B cell (primary cell): ENCODE results near the gene PSD4. TPM values are rescaled to one million over a fixed set of nuclear protein-coding genes. Genes with fewer than 3 reads are reported as not detected.

ENCODE experiments used
- ATAC-seq: fragments of 200-7000 bp; cut with Tn5 transposase; one replicate; pipeline ENCODE4 v1.10.0; 2021; ENCODE audit warnings: low read depth, mild to moderate bottlenecking, moderate number of reproducible peaks, moderate library complexity
- CTCF ChIA-PET: fragments of 350-600 bp; sonication (Branson Sonifier 250); formaldehyde crosslinking; loops from one replicate; lab custom pipeline; 2021; ENCODE audit warnings: antibody characterized with exemption, inconsistent platforms; lab: Charles Lee
- POLR2A ChIA-PET: fragments of 350-600 bp; sonication (Branson Sonifier 250); formaldehyde crosslinking; loops from one replicate; lab custom pipeline; 2021; ENCODE audit warnings: antibody characterized with exemption; lab: Charles Lee
- DNase-seq: peaks from one replicate; pipeline ENCODE4 v3.0.0; 2013
- H2AFZ ChIP-seq: 2 replicates; pipeline ENCODE4 v1.6.1; 2012; ENCODE audit warnings: mild to moderate bottlenecking, low read depth, low read length; ENCODE audit not compliant: insufficient read depth, poor library complexity, severe bottlenecking
- H3K27ac ChIP-seq, 2 donors: 1 replicate in 1 of 2; 2 replicates in 1 of 2; pipeline ENCODE4 v1.5.1; 2012 to 2013; ENCODE audit warnings: low read length in 2 of 2, mild to moderate bottlenecking in 2 of 2, moderate library complexity in 1 of 2
- H3K27me3 ChIP-seq, 4 experiments: fragments of 200-600 bp in 1 of 4; sonication (generic) in 1 of 4; replicated peaks in 1 of 4; 1 replicate in 2 of 4; 2 replicates in 2 of 4; pipeline versions ENCODE4 v1.6.1 to v1.7.0; 2013 to 2016; ENCODE audit warnings: low read length in 3 of 4, mild to moderate bottlenecking in 2 of 4, mixed read lengths in 1 of 4, moderate library complexity in 1 of 4; ENCODE audit not compliant: insufficient read depth in 4 of 4, control insufficient read depth in 3 of 4; ENCODE audit errors: control extremely low read depth in 1 of 4
- H3K36me3 ChIP-seq, 2 experiments: replicated peaks in 1 of 2; 1 replicate in 1 of 2; 2 replicates in 1 of 2; pipeline versions ENCODE4 v1.6.1 to v1.7.1; 2013; ENCODE audit warnings: low read length in 1 of 2; ENCODE audit not compliant: insufficient read depth in 2 of 2, control insufficient read depth in 1 of 2; ENCODE audit errors: control extremely low read depth in 1 of 2, extremely low read depth in 1 of 2
- H3K4me1 ChIP-seq, 2 donors: fragments of 200-600 bp in 1 of 2; sonication (generic) in 1 of 2; 1 replicate in 1 of 2; 2 replicates in 1 of 2; pipeline versions ENCODE4 v1.5.1 to v1.6.1; 2013 to 2017; ENCODE audit warnings: low read length in 2 of 2; ENCODE audit not compliant: control insufficient read depth in 2 of 2, insufficient read depth in 2 of 2
- H3K4me2 ChIP-seq: replicated peaks from 2 replicates; pipeline ENCODE3; 2012; ENCODE audit warnings: mild to moderate bottlenecking, low read depth, low read length; ENCODE audit not compliant: poor library complexity, severe bottlenecking
- H3K4me3 ChIP-seq, 5 experiments: fragments of 200-600 bp in 1 of 5; sonication (generic) in 1 of 5; 1 replicate in 3 of 5; 2 replicates in 2 of 5; pipeline versions ENCODE4 v1.5.1 to v1.7.0; 2011 to 2016; ENCODE audit warnings: low read length in 4 of 5, mild to moderate bottlenecking in 4 of 5, low read depth in 2 of 5, control low read depth in 1 of 5, moderate library complexity in 1 of 5; ENCODE audit not compliant: insufficient read depth in 1 of 5; ENCODE audit errors: control extremely low read depth in 1 of 5, extremely low read depth in 1 of 5
- H3K79me2 ChIP-seq: fragments of 200-600 bp; sonication (generic); one replicate; pipeline ENCODE4 v1.6.0; 2016; ENCODE audit warnings: low read length; ENCODE audit not compliant: control insufficient read depth, insufficient read depth
- H3K9ac ChIP-seq: fragments of 200-600 bp; sonication (generic); 2 replicates; pipeline ENCODE4 v1.6.1; 2017; ENCODE audit warnings: mild to moderate bottlenecking, low read length, moderate library complexity
- H3K9me3 ChIP-seq, 3 donors: one replicate each; pipeline versions ENCODE4 v1.6.1 to v1.7.1; 2013; ENCODE audit warnings: low read length in 2 of 3; ENCODE audit not compliant: control insufficient read depth in 2 of 3, insufficient read depth in 1 of 3; ENCODE audit errors: control extremely low read depth in 1 of 3
- H4K20me1 ChIP-seq: 2 replicates; pipeline ENCODE4 v1.6.0; 2012; ENCODE audit warnings: mild to moderate bottlenecking, low read length; ENCODE audit not compliant: insufficient read depth, control insufficient read depth, poor library complexity, severe bottlenecking
- H3K27ac Mint-ChIP-seq: one replicate; pipeline ENCODE4 v1.8.0; 2021; ENCODE audit warnings: mixed read lengths
- H3K27me3 Mint-ChIP-seq: one replicate; pipeline ENCODE4 v1.8.0; 2021; ENCODE audit warnings: mixed read lengths
- H3K4me1 Mint-ChIP-seq: one replicate; pipeline ENCODE4 v1.8.0; 2021; ENCODE audit warnings: mixed read lengths
- H3K4me3 Mint-ChIP-seq: one replicate; pipeline ENCODE4 v1.8.0; 2021; ENCODE audit warnings: mixed read lengths
- H3K9me3 Mint-ChIP-seq: one replicate; pipeline ENCODE4 v1.8.0; 2022; ENCODE audit warnings: mixed read lengths; ENCODE audit not compliant: insufficient read depth
- EZH2 ChIP-seq: IDR thresholded peaks from 2 replicates; pipeline ENCODE4 v1.6.1; 2012; ENCODE audit warnings: borderline replicate concordance, low read depth, mild to moderate bottlenecking, moderate library complexity, low read length; ENCODE audit not compliant: insufficient read depth, poor library complexity, severe bottlenecking
- WGBS: methylation state at CpG from one replicate; pipeline ENCODE4 v1.1.5; 2013; ENCODE audit warnings: missing lambda C conversion rate; ENCODE audit not compliant: insufficient coverage; 5-methylcytosine and 5-hydroxymethylcytosine counted together
- intact Hi-C: fragments of 100-400 bp; cut with micrococcal nuclease; formaldehyde crosslinking; loops from one replicate; pipeline ENCODE4 v1.10.0; 2022
- polyA plus RNA-seq: library from polyadenylated mRNA; depleted of rRNA; stranded (reverse); fragments of >200 nt; gene quantifications from 2 replicates; pipeline ENCODE4 v1.2.3, GENCODE V29; 2012
- total RNA-seq, 2 donors: library from RNA; stranded (reverse); fragments of 120-200 nt in 1 of 2; gene quantifications; 1 replicate in 1 of 2; 2 replicates in 1 of 2; pipeline versions ENCODE4 v1.2.3 to v1.2.4, GENCODE V29; 2013 to 2022
- TF ChIP-seq, protein P1 (sequence below): fragments of 200-600 bp; IDR thresholded peaks from one replicate; pipeline ENCODE4 v1.8.0; 2022; ENCODE audit warnings: antibody characterized with exemption, mild to moderate bottlenecking

PSD4 gene
- total and polyA plus RNA-seq, 2 donors (not counting 1 experiment from before 2014, with no cell fraction given): 87.1 to 203 TPM

DNA sequence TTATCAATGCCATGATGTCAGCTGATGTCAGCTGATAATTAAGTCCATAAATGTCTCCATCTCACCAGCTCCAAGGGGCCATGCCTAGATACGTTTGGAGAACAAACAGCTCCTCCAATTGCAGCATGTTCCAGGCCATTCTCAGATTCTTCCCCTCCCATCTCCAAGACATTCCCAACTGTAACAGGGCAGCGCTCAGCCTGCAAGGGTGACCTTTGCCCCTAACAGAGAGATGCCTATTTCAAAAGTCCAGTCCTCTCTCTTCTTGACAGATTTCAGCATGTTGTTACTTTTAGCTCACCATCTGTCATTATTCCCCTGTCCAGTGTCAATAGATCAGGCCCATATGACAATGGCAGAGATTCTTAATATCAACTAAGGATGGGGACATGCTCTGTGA lies 9.9 kb downstream of the PSD4 start:
- Histone ChIP-seq H3K9me3 (no peaks in the 10 kb centered on the region), H2AFZ (no peak overlapping the region), H3K4me1 (peaks cover 53 to 75% of the 10 kb centered on the region in 2 donors), H3K4me3 (no peak overlapping the region), H3K36me3 (peaks cover 3 to 85% of the 10 kb centered on the region in 2 experiments), H4K20me1 (peaks cover 98% of the 10 kb centered on the region), H3K4me2 (no peak overlapping the region), H3K9ac (no peak overlapping the region), H3K27ac (peak overlapping the region in 1 of 2 donors; percentile 64), H3K79me2 (peaks cover 91% of the 10 kb centered on the region), H3K27me3 (no peaks in the 10 kb centered on the region)
- ATAC-seq (no peak), DNase-seq (no peak)
- peak overlapping the region; percentile 33 for H3K4me3 Mint-ChIP-seq
- H3K9me3 Mint-ChIP-seq: no peaks in the 10 kb centered on the region
- ChIA-PET CTCF (interaction anchor here (0.8 to 14.9 kb wide), 8 partner anchors 8 to 206 kb away, joined by 3 to 257 read pairs (median 6); no protein-coding TSS in a partner anchor), POLR2A (no interaction called here)
- WGBS: 92% methylated on average over 2 of the region's 2 CpGs
- H3K27me3 Mint-ChIP-seq: no peaks in the 10 kb centered on the region
- intact Hi-C loops: no loop called here
- TF ChIP-seq, protein P1, sequence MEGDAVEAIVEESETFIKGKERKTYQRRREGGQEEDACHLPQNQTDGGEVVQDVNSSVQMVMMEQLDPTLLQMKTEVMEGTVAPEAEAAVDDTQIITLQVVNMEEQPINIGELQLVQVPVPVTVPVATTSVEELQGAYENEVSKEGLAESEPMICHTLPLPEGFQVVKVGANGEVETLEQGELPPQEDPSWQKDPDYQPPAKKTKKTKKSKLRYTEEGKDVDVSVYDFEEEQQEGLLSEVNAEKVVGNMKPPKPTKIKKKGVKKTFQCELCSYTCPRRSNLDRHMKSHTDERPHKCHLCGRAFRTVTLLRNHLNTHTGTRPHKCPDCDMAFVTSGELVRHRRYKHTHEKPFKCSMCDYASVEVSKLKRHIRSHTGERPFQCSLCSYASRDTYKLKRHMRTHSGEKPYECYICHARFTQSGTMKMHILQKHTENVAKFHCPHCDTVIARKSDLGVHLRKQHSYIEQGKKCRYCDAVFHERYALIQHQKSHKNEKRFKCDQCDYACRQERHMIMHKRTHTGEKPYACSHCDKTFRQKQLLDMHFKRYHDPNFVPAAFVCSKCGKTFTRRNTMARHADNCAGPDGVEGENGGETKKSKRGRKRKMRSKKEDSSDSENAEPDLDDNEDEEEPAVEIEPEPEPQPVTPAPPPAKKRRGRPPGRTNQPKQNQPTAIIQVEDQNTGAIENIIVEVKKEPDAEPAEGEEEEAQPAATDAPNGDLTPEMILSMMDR: no peak
- no peak for TF ChIP-seq EZH2
- peak overlapping the region; percentile 27 for H3K27ac Mint-ChIP-seq
- peaks cover 82% of the 10 kb centered on the region for H3K4me1 Mint-ChIP-seq

DNA sequence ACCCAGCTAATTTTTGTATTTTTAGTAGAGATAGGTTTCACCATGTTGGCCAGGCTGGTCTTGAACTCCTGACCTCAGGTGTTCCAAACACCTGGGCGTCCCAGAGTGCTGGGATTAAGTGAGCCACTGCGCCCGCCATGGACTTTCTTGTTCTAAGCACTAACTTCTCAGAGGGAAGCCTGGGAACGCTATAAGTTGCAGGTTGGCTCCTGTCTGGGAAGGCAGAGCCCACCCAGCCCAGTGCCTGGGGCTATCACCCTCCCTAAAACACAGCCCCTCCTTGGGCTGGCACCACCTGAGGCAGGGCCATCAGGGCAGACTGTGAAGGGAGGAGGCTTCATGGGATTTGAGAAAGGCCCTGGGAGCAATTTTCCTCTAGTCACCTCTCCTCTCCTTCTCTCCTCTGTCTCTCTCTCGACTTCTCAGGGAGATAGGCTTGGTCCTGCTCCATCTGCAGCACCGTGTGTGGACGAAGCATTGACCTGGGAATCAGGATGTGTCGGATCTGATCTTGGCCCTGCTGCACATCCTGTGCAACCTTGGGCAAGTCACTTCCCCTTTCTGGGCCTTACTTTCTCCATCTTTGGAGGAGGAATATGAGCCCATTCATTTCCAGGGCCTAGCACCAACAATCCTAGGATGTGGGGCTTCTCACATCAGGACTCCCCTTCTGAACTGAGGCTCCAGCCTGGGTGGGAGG lies 10.9 kb downstream of the PSD4 start:
- CTCF ChIA-PET: interaction anchor here (0.8 to 14.9 kb wide), 6 partner anchors 9 to 205 kb away, joined by 3 to 257 read pairs (median 6); no protein-coding TSS in a partner anchor
- TF ChIP-seq, protein P1: no peak
- TF ChIP-seq EZH2: no peak

More for the DNA sequence above, 10.9 kb downstream of the PSD4 start:
- peaks cover 88% of the 10 kb centered on the region for H3K79me2 ChIP-seq
- no peaks in the 10 kb centered on the region for H3K27me3 ChIP-seq
- H3K4me1 Mint-ChIP-seq: peaks cover 80% of the 10 kb centered on the region
- no peak overlapping the region for H3K4me3 ChIP-seq
- H4K20me1 ChIP-seq: peaks cover 89% of the 10 kb centered on the region
- 90% methylated on average over 7 of the region's 8 CpGs for WGBS
- peaks cover 4 to 83% of the 10 kb centered on the region in 2 experiments for H3K36me3 ChIP-seq
- H3K27me3 Mint-ChIP-seq: no peaks in the 10 kb centered on the region
- no peak overlapping the region for H3K4me2 ChIP-seq
- H3K9ac ChIP-seq: no peak overlapping the region
- peak overlapping the region in 1 of 2 donors; percentile 64 for H3K27ac ChIP-seq
- DNase-seq: no peak
- POLR2A ChIA-PET: interaction anchor here (0.7 kb wide), 1 partner anchor 458 kb away, joined by 9 read pairs; no protein-coding TSS in a partner anchor
- H3K4me3 Mint-ChIP-seq: no peak overlapping the region
- H3K9me3 Mint-ChIP-seq: no peaks in the 10 kb centered on the region
- peaks cover 47 to 72% of the 10 kb centered on the region in 2 donors for H3K4me1 ChIP-seq
- intact Hi-C loops: no loop called here
- no peak for ATAC-seq
- H2AFZ ChIP-seq: no peak overlapping the region
- peak overlapping the region; percentile 50 for H3K27ac Mint-ChIP-seq
- no peaks in the 10 kb centered on the region for H3K9me3 ChIP-seq
